Endometrial microvascular endothelial cells (primary cell): ENCODE measurements around the gene HES4. TPM values are rescaled to one million over a fixed set of nuclear protein-coding genes. Genes with fewer than 3 reads are reported as not detected.
"Not testable (repeated sequence)": the region's sequence is repeated elsewhere in the genome, so short reads cannot be mapped to it uniquely, and the experiment has no call there.

ENCODE experiments used
- in situ Hi-C: cut with HindIII; loops from 2 replicates; pipeline ENCODE4 v1.10.0; 2017; ENCODE audit warnings: low sequenced_read_pairs, low pct_unique_long_range_greater_than_20kb; ENCODE audit errors: inconsistent ontology term
- total RNA-seq: library from RNA; depleted of rRNA; stranded (reverse); fragments of >200 nt; gene quantifications from one replicate; pipeline ENCODE4 v1.2.3, GENCODE V29; 2015; ENCODE audit errors: inconsistent ontology term

The HES4 gene
- total RNA-seq, 1 donor from 2014 or later, result 1.1 TPM

DNA sequence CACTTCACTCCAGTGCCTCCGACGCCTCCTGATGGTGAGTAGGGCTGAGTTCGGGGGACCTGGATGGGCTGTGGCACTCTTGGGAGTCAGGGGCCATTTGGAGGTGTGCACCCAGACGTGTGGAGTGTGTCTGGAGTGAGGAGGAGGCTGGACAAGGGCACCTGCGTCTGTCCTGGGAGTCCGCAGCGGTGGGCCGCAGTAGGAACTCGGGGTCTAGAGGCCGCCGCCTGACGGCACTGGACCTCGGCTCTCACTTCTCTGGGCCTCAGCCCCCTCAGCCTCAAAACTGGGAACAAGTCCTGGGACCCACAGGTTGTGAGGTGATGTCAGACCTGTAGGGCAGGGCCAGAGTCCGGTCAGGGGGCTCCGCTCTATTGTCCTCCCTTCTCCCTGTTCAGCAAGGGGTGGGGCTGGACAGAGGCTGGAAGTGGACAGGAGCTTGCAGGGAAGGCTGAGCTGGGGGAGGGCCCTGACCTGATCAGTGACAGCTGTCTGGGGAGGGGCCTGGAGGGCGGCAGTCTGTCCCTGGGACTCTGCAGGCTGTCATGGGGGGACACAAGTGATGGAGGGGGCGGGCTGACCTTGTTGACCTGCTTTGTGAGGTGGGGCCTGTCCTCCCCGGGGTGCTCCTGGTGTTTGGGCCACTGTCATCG, 35.5 kb upstream of the HES4 start:
- in situ Hi-C loops, result no loop called here

DNA sequence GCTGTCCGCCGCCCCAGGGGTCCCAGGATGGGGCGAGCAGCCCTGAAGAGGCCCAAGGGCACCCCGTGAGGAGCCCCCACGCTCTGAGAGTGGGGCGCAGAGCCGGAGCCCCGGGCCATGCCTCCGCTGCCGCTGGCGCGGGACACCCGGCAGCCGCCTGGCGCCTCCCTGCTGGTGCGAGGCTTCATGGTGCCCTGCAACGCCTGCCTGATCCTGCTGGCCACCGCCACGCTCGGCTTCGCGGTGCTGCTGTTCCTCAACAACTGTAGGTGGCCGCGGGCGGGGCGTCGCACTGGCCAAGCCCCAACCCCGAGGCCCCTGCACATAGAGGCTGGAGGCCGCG, 34.5 kb upstream of the HES4 start:
- in situ Hi-C loops, result no loop called here

DNA sequence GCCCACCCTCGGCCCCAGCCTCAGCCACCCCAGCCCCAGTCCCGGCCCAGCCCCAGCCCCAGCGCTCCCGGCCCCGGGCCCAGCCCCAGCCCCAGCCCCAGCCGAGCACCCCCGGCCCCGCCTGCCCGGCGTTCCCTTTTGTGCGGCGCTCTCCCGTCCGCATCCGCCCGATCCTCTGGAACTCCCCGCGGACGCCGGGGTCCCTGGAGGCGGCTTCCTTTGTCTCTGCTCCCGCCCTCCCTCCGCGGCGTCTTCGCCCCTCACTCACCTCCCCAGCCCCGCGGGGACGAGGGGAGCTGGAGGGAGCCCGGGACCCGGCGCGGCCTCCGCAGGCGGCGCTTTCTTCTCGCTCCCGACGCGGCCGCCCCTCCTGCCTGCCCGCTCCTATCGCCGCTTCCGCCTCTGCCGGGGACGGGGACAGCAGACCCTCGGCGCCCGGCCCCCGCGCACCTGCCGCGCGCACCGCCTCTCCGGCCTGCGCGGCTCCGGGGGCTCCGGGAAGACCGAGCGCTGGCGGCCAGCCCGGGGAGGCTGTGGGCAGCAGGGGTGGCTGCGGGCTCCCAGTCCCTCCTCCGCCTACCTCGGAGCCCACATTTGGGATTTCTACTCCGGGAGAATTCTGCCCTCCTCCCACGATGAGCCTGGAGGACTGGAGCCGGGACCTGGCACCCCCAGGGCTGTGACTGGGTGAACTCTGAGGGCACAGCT, 34.0 kb upstream of the HES4 start:
- in situ Hi-C loops, result no loop called here

DNA sequence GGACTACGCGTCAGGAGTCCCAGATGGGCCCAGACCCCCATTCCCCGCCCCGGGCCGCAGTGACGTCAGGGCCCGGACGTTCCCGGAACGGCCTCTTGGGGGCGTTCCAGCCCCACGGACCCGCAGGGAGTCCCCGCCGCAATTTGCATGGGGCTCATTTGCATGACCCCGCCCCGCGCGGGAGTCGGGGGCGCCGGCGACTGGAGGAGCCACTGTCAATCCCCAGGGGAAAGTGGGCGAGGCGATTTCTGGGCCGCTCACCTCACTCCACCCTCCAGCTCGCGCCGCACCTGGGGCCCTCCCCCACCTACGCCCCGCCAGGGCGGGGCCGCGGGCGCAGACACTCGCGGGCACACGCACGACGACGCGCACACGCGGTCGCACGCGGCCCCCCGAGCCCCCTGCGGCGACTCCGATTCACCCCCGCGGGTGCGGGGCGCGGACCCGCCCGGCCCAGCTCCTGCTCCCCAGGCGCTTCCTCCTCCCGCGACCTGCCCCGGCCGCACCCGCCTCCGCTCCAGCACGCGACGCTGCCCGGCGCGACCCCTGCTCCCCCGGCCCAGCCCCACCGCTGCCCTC, 33.2 kb upstream of the HES4 start:
- in situ Hi-C loops, result no loop called here

DNA sequence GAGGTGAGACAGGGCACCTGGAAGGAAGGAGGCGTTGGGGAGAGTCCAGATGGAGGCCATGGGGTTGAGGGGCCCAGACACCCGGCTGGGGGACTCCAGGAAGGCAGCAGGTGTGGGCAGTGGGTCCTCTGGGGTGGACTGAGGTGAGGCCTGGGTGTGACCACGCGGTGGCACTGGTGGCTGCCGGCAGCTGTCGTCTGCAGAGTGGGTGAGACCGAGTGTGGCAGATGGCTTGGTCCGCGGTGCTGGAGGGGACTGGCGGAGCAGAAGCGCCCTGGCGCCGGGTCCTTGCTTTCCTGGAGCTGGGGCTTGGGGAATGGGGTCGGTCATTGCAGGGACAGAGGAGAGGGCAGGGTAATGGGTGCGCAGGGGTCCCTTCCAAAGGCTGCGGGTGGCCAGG, 32.5 kb upstream of the HES4 start:
- in situ Hi-C loops, result no loop called here

DNA sequence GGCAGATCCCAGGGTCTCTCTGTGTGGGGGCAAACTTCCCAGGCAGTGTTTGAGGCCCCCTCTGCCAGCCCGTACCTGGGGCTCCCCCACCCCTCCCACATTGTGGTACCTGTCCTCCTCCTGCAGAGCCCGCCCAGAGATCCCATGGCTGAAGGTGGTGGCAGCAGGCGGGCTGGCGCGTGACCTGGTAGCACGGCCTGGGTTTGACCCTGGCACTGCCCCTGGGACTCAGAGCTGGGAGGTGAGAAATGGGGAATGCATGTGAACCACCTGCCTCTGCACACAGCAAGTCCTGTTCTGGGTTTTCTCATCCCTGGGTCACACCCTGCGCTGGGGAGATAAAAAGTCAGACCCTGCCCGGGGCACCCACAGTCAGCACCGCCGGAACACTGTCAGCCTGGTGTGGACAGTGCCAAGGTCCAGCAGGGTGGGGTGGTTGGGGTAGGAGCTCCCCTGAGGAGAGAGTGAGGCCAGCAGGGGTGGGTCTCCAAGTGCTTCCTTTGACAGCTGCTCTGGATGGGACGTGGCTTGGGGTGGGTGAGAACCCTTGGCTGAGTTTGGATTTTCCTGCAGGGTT, 31.9 kb upstream of the HES4 start:
- in situ Hi-C loops, result no loop called here

DNA sequence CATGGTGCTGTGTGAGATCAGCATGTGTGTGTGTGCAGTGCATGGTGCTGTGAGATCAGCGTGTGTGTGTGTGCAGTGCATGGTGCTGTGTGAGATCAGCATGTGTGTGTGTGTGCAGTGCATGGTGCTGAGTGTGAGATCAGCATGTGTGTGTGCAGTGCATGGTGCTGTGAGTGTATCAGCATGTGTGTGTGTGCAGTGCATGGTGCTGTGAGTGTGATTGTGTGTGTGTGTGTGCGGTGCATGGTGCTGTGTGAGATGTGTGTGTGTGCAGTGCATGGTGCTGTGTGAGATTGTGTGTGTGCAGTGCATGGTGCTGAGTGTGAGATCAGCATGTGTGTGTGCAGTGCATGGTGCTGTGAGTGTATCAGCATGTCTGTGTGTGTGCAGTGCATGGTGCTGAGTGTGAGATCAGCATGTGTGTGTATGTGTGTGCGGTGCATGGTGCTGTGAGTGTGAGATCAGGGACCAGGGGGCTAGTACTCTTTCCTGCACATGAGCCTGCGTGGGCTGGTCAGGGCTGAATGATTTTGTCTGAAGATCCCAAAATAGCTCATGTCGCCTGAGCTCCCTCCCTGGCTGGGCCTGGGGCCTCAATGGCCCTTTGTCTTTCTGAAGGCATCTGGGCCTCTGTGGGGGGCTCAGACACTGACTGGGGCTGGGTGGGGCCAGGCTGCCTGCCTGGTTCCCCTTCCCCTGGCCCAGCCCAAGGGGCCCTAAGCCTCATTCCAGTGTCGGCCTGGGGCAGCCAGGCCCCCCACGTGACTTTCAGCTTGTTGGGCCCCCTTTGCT, 31.2 kb upstream of the HES4 start:
- in situ Hi-C loops, result not testable (repeated sequence)

DNA sequence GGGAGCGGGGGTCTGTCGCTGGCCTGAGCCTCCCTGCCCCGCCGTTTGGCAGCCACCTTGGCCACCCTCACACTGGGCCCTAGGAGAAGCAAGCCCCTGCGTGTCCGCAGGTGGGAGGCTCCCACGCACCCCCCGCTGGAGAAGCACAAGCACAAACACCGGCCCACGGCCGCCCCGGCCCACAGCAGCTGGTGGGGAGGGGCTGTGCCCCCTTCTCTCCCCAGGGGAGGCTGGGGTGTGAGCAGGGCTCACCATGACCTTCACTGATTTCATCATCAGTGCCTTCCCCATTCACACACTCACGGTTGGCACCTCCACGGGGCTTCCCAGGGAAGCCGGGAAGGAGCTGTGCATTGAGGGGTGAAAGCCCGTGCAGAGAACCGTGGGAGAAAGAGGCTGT, 27.9 kb upstream of the HES4 start:
- in situ Hi-C loops, result no loop called here

DNA sequence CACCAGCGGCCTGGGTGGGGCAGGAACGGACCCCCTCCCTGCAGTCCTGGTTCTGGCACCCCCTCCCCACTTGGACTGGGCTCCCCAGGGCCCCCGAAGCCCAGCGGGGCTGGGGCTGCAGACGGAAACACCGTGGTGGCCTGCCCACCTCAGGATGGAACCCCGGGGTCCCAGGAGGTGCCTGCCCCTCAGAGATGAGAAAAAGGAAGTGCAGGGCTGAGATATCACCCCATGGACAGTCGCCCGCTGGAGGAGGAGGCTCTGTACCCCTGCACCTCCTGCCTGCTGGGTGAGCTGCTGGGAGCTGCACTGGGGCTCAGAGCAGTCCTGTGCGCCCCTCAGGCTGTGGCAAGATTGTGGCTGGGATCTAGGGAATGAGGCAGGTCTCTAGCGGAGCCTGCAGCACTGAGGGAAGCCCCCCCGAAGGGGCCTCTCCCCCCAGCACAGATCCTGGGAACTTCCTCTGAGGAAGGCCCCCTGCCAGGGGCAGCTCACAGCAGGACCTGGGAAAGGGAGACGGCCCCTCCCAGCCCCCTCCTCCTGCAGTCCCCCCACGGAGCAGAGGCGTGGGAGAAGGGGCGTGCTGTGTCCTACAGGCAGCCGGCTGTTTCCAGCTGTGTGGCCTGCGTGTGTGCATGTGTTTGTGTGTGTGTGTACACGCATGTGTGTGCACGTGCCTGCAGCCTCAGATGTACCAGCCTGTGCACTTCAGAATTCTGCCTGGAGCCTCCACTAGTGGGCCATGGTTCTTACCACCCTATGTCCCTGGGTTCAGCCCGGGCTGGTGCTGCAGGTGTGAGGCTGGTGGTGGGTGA, 26.9 kb upstream of the HES4 start:
- in situ Hi-C loops, result no loop called here

DNA sequence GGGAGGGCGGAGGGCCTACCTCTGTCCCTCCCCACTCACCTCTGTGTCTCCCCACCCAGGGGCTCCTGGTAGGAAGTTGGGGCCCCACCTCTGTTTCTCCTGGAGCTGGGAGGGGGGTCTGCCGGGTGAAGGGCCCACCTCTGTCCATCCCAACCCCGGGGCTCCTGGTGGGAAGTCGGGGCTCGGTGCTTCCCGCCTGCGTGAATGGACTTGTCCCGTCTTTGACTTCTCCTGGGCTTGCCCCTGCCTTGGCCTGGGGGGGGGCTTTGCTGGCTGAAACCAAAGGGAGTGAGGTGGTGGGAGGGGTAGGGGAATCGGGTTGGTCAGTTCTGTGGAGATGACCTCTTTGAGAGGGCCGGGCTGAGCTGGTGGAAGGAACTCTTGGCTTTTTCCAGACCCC, 25.8 kb upstream of the HES4 start:
- in situ Hi-C loops, result no loop called here

DNA sequence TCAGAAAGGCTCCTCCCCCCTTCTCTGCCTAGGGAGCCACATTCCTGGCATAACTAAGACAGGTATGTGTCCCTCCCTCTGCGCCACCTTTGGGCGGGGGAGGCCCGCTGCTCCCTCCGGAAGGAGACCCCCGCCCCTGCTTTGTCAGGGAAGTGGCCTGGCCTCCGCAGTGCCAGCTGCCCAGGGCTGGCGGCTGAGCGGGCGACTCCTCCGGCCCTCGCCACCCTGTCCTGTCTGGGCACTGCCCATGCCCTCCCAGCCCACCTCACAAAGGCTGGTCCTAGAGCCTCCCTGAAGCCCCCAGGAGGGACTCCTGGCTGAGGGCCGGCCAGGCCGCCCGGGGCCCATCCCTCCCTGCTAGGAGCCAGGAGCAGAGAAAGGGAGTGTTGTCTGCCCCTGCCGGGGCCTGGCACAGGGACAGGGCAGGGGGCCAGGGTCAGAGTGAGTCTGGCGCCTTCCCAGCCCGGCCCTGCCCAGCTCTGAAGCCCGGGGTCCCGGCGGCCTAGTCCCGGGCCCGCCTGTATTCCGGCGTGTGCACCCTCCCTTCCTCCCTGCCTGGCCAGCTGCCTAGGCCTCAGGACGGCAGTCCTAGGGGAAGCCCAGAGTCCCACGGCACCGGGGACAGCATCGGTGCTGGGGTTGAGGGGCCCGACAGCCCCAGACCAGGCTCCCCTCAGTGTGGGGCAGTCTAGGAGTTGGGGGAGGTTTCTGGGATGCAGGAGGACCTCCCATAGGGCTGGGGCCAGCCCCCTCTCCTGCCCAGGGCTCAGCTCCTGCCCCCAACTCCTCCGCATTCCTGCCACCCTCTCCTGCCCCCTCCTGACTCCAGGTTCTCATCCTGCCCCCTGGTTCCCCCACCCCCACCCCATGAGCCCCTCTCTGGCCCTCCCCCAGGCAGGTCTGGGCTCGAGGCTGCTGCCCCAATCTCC, 25.1 kb upstream of the HES4 start:
- in situ Hi-C loops, result no loop called here

DNA sequence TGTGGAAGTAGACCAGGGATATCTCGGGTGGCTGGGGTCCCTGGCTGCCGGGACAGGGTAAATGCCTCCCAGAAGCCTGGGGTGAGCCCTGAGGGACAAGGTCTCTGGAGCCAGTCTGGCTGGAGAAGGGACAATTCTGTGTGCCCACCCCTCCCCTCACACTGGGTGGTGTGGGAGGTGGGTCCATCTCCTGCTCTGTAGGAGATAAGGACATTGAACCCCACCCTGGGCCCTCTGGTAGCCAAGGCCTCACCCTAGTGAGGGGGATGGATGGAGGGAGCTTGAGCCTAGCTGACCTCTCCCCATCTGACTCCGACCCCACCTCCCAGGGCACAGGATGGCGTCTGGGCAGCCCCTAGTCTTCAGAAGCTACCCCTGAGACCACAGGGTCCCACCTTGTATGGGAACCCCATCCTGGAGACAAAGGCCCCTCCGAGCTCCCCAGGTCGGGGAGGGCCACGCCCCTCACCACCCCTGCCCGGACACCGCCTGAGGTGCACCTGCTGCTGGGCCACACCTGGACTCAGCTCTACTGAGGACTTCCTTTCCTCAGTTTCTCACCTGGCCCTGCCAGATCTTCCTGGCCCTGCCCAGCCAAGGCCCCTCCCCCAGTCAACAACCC, 24.4 kb upstream of the HES4 start:
- in situ Hi-C loops, result no loop called here

DNA sequence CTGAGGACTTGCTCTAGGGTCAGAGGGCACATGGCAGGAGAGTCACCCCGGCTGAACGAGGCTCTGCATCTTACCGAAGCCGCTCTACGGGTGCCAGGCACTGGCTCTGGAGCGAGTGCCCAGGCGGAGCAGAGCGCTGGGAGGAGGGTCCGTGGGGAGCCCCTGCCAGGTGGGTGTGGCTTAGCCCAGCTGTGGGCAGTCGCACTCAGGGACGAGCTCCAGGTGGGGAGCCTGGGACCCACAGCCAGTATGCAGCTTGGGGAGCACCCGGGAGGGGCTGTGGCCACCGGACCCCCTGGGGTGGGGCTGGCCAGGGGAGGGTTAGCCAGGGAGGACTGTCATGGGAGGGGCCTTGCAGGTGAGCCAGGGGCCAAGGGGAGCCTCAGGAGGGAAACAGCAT, 23.8 kb upstream of the HES4 start:
- in situ Hi-C loops, result no loop called here

DNA sequence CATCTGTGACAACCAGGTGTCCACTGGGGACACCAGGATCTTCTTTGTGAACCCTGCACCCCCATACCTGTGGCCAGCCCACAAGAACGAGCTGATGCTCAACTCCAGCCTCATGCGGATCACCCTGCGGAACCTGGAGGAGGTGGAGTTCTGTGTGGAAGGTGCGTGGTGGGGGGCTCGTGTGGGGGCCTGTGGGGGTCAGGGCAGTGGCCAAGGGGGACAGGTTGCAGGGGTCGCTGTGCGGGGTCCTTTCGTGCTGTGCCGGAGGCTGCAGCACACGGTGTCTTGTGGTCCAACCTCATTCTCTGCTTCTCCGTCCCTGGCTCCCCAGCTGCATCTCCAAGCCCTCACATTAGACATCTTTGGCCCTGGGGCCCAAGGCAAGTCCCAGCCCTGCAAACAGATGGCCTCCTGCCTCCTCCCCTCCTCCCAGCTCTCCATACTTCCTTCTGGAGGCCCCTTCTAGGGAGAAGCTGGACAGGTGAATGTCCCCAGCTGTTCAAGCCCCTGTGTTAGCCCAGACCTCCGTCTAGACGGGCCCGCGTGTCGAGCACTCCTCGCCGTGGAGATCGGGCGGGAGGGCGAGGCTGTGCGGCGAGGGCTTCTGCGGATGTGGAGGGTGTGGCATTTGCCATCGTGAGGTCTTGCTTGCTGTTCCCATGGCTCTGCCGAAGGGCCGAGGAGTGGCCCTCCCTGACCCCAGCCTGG, 22.6 kb upstream of the HES4 start:
- in situ Hi-C loops, result no loop called here

DNA sequence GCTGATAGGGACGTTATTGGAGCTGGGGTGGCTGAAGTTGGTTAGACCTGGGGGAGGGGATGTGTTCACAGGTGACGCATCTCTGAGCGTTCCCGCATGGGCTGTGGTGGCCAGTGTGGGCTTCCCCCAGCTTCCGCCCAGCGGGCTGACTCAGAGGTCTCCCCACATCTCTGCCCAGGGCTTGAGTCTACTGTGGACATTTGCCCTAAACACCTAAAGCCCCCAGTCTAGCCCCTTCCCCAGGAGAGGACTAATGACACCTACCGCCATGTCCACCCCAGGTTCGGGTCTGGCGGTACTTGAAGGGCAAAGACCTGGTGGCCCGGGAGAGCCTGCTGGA, 22.0 kb upstream of the HES4 start:
- in situ Hi-C loops, result no loop called here

DNA sequence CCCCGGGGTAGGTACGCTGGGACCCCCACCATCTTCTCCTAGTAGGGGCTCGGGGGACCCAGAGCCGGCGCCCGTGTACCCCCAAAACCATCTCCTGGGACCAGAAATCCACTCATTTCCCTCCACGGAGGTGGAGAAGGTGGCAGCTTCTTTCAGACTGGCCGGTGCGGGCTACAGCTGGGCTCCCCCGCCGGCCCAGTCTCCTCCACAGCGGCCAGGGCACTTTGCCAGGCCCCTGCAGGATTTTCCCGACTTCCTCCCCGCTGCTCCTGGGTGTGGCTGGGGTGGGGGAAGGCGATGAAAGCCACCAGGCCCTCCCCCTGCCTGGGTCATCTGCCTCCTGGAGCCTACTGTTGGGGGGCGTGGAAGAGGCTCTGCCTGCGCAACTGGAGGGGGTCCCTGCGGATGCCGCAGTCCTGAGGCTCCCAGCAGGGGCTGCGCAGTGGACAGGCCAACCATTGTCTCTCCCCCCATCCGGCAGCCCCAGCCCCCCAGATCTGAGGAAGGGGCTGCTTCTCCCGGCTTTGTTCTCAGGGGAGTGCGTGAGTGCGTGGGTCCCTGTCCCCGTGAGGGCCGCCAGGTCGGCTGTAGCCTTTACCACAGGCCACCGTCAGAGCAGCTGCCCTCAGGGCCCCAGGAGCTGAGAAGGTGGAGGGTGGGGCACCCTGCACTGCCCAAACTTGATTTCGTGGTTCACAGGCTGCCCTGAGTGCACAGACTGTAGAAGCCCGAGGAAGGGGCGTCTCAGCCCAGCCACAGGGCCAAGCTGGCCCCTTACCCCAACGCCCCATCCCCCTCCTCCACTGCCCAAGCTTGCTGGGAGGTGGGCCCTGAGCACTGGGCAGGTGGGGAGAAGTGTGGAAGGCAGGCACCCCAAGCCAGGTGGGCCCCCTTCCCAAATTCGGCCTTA, 21.4 kb upstream of the HES4 start:
- in situ Hi-C loops, result no loop called here
